ENCODE results near the gene CTNNB1.

- TF ChIP-seq CTCF (IDR thresholded peaks at IDR 0.05) (no peak), EP300 (IDR thresholded peaks at IDR 0.05) (no peak)
Measured at GRCh38 chr3:41219424-41219823, 20.1 kb downstream of the CTNNB1 start.
